NCI-H748 (cell line): ENCODE data around the gene MPHOSPH8.
A peak's percentile ranks its signal among the peaks of the same experiment; 100 is the strongest.

Experiments
- DNase-seq: peaks from one replicate; lab custom pipeline; 2025; ENCODE audit not compliant: unreplicated experiment; lab: John Stamatoyannopoulos, UW

Gene MPHOSPH8, protein sequence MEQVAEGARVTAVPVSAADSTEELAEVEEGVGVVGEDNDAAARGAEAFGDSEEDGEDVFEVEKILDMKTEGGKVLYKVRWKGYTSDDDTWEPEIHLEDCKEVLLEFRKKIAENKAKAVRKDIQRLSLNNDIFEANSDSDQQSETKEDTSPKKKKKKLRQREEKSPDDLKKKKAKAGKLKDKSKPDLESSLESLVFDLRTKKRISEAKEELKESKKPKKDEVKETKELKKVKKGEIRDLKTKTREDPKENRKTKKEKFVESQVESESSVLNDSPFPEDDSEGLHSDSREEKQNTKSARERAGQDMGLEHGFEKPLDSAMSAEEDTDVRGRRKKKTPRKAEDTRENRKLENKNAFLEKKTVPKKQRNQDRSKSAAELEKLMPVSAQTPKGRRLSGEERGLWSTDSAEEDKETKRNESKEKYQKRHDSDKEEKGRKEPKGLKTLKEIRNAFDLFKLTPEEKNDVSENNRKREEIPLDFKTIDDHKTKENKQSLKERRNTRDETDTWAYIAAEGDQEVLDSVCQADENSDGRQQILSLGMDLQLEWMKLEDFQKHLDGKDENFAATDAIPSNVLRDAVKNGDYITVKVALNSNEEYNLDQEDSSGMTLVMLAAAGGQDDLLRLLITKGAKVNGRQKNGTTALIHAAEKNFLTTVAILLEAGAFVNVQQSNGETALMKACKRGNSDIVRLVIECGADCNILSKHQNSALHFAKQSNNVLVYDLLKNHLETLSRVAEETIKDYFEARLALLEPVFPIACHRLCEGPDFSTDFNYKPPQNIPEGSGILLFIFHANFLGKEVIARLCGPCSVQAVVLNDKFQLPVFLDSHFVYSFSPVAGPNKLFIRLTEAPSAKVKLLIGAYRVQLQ

GRCh38 chr13:19633479-19634255 lies at the start of gene MPHOSPH8:
MPHOSPH8 (plus strand) TSS chr13:19633659; CDS start chr13:19633749, 90 bp downstream.
- peak; percentile 100 for DNase-seq

GRCh38 chr13:19586904-19587634 lies 46.4 kb upstream of the MPHOSPH8 start:
- DNase-seq = peak; percentile 69

DNA sequence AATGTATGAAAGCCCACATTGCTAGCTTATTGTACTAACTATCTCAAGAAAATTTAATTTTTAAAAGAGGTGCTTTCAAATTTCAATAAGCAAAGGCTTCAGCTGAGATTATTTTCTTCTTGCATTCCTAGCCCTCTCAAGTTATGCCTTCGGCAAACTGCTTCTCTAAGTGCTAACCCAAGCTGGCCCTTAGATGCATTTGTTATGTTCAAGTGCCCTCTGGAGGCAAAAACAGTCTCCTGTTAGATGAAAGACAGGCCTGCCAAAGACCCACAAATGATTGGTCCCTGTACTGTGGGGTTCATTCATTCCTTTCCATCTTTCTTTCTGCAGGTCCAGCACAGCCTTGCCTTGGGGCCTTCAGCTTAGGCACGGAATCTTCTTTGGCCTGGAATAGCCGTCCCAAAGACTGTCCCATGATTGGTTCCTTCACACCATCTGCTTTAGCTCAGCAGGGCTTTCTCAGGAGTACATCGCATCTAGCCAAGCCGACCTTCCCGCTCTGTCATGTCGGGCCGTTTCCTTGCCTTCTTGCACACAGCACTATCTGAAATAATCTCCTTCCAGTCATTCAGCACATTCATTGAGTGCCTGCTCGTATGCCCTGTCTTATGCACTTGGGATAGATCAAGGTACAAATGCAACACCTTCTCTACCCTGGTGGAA lies 45.7 kb upstream of the MPHOSPH8 start:
- peak; percentile 74 for DNase-seq

DNA sequence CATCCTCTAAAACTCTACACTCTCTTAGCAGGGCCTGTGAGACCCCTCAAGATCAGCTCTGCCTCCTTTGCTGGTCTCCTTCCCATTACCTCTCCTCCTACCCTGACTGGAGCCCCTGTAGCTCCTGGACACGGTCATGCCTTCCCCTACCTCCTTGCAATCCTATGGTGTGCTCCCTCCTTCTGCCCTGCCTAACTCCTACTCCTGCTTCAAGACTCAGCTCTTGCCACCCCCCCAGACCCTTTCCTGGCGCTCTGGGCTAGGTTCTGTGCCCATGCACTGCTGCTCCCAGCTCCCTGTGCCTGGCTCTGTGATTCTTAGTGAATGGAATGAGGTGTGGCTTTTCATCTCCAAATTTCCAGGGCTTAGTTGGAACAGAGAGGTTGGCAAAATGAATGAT lies 44.1 kb upstream of the MPHOSPH8 start:
- no peak for DNase-seq

DNA sequence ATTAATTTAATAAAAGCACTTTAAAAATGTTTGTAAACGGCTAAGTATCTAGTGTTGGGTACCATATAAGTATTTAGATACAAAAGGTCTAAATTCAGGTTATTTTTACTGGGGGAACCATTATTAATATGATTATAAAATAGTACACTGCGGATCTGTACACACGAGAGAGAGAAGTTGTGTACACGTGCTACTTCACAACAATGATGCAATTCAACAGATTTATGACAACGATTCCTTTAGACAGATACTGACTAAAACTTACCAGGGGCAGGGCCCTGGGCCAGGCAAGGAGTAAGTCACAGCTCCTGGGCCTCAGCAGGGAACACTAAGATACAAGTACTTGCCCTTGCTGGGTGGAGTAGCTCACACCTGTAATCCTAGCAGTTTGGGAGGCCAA lies 43.0 kb upstream of the MPHOSPH8 start:
- no peak for DNase-seq

DNA sequence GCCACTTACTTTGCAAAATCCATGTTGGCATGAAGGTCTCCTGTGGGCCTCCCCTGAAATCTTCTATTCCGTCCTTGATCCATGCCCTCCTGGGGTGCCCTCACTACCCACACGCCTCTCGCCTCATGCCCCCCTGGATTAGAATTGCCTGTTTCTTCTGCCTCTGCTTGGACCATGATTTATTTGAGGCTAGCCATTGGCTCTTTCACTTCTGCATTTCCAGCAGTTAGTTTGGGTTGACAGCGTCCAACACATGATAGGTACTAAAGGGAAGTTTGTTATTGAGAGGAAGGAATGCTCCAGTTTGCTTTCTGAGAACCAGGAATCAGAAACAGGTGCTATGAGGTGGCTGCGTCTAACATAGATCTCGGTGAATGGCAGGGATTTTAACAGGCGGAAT lies 41.6 kb upstream of the MPHOSPH8 start:
- DNase-seq = no peak

DNA sequence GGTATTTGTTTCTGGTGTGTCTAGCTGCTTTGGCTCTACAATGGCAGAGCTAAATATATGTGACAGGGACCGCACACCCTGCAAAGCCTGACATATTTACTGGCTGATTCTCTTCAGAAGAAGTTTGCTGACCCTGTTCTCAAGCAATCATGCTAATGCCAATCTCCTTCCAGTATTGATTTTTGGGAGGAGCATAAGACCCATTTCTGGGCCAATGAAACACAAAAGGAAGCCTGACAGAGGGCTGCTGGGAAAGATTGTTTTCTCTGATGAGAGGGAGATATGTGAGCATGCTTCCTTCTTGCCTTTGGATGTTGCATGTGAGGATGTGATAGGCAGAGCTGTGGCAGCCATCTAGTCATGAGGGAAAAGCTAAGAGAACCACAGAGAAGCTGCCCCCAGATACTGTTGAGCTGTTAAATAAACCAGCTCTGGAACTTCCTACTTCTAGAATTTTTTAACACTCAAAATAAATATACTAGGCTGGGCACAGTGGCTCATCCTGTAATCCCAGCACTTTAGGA lies 40.7 kb upstream of the MPHOSPH8 start:
- no peak for DNase-seq

GRCh38 chr13:19596086-19596485 lies 37.4 kb upstream of the MPHOSPH8 start:
- no peak for DNase-seq

DNA sequence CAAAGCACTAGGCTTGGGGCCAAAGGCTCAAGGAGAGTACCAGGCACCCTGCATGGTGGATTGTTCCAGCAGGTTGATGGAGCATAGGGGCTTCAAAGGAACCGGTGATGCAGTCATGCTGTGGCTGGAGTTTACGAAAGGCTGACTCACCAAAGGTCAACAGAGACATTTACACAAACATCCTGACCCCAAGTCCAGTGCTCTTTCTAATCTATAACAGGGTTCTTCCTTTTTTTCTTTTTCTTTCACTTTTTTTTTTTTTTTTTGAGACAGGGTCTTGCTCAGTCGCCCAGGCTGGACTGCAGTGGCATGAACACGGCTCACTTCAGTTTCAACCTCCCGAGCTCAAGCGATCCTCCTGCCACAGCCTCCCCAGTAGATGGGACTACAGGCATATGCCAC lies 36.5 kb upstream of the MPHOSPH8 start:
- no peak for DNase-seq

DNA sequence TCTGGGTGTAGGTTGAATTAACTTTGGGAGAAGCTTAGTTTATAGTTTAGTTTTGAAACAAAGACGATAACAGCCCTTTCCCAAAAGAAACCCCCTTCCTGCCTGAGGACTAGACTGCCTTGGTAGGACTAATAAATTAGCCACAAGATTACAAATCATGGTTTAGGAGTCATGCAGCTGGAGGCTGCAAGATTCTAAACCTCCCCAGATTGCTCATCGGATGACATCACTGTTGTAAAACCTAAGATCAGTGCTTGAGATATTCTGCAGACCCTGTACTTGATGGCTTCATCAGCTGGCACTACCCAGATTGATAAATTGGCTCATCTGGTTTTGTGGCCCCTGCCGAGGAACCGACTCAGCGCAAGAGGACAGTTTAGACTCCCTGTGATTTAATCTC lies 35.9 kb upstream of the MPHOSPH8 start:
- no peak for DNase-seq

DNA sequence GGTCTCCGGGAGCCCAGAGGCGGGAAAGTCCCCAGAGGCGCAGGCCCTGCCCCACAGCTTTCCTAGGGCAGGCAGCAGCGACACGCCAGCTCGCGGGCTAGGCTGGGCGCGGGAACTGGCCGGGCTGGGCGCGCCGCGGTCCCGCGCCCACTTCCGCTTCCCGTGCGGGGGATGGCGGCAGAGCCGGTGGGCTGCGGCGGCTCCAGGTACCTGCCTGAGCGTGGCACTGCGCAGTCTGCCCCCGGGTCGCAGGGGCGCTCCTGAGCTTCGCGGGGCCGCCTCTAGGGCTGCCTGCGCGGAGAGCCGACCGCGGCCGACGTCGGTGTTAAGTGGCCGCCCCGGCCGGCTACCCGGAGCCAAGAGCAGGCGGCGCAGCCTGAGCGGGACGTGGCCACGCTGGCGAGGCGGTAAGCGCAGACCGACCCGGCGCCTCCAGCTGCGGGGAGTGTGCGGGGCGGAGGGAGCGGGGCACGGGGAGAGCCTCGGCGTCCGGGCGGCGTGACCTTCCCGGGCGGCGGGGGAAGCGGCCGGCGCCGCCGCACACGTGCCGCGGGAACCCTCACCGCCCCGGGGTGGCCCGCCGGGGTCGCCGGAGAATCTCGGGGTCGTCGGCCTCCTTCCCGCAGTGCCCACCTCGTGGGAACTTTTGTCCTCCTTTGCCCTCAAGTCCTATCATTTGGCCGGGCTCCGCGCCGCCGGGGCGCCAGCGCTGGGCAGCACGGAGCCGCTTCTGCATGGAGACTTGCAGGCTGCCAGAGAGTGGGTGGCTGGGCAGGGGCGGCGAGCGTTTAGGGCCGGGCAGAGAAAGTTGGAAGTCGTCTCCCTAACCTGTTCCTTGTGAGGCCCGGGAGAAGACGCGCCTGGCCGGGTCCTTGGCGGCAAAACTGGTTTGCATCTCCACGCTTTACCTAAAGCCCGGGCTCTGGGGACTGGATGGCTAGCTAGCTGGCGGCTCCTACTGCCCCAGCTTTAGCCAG lies 31.4 kb upstream of the MPHOSPH8 start:
- DNase-seq = peak; percentile 90

- no peak for DNase-seq
Observed at GRCh38 chr13:19604306-19604705, 29.2 kb upstream of the MPHOSPH8 start.

DNA sequence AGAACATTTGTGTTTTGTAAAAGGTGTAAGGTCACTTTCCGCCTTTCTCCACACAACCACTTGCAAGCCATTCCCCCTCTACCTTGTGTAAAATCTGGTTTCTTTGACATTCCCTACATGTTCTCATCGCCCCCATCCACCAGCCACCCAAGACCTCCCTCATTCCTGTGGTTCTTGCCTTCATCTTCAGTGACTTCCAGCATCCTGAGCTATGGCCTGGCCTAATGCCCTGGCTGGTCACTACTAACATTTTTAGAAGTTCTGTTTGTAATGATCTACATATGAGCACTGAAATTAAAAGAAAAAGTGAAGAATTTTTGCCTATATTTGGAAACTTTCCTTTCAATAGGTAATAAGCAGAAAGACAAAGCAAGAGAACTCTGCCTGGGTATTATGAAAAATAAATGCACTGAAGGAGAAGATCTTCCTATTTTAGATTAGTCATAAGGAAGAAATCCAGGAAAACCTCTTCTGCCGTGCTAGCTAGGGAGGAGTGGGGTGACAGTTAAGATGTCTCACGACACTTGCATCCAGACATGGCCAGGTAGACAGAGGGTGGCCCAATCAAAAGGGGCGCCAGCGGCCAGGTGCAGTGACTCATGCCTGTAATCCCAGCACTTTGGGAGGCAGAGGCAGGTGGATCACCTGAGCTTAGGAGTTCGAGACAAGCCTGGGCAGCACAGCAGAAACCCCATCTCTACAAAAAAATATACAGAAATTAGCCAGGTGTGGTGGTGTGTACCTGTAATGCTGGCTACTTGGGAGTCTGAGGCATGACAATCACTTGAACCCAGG lies 28.1 kb upstream of the MPHOSPH8 start:
- no peak for DNase-seq

DNA sequence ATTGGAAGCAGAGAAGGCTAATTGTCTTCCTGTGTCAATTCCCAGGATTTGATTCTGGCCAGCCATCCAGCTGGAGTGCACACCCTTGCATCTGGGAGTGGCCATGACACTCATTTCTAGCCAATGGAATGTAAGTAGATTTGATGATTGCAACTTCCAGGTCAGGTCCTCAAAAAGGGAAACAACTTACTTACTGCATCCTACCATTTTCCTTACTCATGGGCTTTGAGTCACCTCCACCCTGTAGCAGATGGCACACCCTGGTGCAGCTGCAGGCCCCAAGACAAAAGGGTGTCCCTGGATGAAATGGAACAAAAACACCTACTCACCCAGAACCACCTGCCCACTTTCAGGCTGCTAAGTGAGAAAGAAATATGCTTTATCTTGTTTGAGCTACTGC lies 27.3 kb upstream of the MPHOSPH8 start:
- DNase-seq = no peak

GRCh38 chr13:19606737-19607136 lies 26.7 kb upstream of the MPHOSPH8 start:
- no peak for DNase-seq

DNA sequence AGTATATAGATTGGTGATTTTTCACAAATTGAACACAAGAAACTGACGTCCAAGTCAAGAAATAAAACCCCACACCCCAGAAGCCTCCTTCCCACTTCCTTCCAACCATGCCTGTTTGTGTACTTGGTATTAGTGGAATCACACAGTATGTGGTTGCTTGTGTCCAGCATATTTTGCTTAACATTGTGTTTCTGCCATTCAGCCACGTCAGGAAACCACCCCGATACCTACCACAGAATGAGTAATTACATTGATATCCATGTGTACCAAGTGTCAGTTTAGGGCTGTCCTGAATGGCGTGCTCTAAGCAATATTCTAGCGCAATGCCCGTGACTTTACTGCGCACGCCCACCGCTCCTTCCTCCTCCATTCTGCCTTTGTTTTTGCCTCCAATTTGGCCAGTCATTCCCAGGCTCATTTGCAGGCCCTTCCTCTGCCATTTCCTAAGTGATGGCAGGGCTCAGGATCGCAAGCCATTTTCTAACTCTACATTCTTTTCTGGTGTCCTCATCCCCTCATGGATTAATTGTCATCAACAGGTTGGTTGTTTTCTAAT lies 25.9 kb upstream of the MPHOSPH8 start:
- DNase-seq = no peak

GRCh38 chr13:19618977-19619376 lies 14.5 kb upstream of the MPHOSPH8 start:
- peak; percentile 38 for DNase-seq

DNA sequence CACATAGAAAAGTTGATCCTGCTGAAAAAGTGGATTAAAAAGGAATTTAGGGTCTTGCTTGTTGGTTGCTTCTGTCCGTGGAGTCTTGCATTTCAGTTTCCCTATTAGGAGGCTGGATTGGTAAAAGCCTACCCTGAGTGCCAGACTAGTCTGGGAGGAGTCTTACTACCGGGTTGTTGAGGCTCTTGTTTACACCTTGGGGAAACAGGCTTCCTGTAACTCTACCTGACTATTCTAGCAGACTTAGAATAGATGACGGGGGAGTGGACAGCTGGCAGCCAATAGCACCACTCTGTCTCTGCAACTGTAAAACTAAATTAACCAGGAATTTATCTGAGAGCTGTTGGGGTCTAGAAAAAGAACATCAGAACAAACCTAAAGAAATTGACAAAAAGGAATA lies 11.3 kb upstream of the MPHOSPH8 start:
- DNase-seq = no peak
